T-helper 2 cell treated with Interferon-gamma antibody and Interleukin-4, amounts not matched to agents 100 ng/mL and 5 ng/mL, for 36 hours (primary cell): ENCODE measurements around the gene UTP25. TPM values are rescaled to one million over a fixed set of nuclear protein-coding genes. Genes with fewer than 3 reads are reported as not detected.

Experiments used
- intact Hi-C: fragments of 100-400 bp; cut with micrococcal nuclease; formaldehyde crosslinking; loops from one replicate; pipeline ENCODE4 v1.15.1; 2023
- total RNA-seq: library from RNA; stranded (reverse); gene quantifications from 2 replicates; pipeline ENCODE4 v1.2.3, GENCODE V29; 2022

UTP25 gene
- total RNA-seq, 1 donor from 2014 or later, result 10.7 TPM

DNA sequence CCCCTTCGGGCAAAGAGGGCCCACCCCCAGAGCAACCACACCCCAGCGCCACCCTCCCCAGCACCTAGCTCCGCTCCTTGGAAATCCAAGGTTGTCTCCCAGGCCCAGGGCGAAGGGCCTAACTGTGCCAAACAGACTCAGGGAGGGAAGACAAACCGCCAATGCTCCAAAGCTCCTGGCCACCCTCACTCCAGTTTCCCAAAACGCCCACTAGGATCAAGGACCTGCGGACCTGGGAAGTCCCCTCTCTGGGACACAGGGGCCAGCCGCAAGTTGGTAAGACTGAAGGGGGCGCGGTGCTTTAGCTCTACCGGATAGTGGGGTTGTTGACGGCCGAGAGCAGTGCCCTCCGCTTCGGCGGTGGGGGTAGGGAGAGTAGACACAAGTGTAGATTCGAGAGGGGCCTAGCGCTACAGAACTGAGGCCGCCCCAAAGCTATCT is 22.4 kb upstream of the UTP25 start:
- intact Hi-C loops, result no loop called here

DNA sequence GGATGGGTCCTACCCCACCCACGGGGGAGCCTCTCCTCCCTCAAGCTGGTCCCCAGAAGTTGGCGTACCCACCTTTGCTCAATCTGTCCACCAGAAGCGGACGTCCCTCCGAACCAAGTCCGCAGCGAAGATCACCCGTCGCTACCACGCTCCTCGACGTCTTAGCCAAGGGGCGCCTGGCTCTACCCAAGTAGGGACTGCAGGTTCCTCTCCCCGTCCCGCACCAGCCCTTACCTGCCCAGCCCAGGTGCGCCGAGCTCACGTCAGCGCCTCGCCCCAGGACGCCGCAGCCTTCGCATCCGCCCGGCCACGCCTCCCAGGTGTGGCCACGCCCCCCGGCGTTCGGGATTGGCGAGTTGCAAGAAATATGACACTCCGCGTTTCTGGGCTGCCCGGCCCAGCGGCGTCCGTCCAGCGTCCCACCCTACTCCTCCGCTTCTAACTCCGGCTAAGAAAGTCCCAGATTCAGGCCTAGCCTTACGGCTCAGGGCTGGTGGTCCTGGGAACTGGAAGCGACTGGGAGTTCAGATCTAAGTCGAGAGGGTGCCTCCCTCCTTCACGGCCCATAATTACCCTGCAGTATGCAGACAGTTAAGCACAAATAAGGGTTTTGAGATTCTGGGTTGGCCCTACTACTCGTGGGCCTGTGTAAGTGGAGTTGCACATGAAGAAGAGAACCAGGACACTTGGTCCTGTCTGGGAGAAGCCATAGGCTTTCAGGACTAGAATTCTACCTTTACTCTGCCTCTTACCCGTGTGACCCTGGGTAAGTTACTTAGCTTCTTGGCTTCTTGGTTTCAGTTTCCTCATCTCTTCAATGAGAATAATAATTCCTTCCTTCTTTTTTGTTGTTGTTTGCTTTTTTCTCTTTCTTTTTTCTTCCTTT is 21.7 kb upstream of the UTP25 start, which contains the start of gene IRF6:
Gene IRF6 (minus strand): TSS at position 268 of the 886 bp plus-strand sequence. CDS start 4,729 bp downstream, outside the sequence.
- intact Hi-C loops, result loop anchor here (2.0 kb wide), 1 partner anchor 15 kb away; no protein-coding TSS in a partner anchor

DNA sequence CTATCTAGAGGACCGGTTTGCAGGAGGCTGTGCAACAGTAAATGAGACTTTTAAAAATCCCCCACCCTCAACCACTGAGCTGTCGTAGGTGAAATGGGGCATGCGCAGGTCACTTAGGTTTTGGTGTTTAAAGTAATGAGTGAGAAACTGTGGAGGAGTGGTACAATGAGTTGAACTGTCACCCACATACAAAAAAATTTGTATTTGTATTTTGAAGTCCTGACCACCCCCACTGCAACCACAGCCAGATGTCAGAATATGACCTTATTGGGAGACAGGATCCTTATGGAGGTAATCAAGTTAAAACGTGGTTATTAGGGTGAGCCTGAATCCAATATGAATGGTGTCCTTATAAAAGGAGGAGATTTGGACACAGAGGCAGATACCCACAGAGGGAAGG is 20.3 kb upstream of the UTP25 start:
- intact Hi-C loops, result loop anchor here (2.0 kb wide), 1 partner anchor 13 kb away; no protein-coding TSS in a partner anchor

DNA sequence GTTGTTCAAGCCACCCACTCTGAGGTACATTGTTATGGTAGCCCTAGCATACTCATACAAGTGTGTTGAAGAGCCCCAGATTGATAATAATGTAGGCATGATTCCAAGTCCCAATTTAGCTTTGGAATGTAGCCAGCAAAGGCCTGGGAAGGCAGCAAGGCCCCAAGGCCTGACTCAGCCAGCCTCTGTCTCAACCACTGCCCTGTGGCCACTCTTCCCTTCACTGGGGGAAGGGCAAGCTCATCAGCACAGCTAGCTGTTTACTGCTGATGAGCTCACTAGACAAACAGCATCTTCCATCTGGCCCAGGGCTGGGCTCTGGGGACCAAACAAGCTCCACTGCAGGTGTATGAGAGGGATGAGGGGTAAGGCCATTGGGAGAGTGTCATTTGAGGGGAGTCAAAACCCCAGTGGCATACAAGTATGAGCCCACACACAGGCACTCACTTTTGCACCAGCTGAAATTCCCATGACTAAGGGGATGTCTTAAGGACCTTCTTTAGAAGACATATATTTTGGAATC is 19.7 kb upstream of the UTP25 start:
- intact Hi-C loops, result no loop called here

DNA sequence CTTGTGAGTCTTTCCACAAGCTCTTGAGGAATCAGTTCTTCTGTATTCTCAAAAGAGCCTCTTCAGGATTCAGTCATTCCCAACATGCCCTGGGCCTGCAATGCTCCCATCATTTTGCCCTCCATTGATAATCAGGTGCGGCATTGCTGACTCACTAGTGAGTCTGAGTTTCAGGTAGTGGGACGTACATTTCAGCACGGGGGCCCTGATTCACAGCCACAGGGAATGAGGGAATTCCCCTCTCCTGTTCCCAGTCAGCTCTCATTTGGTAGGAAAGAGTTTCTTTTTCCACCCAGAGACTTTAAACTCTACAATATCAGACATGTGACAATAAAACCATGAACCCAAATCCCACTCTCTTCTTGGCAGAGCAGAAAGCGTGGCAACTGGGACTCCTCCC is 18.2 kb upstream of the UTP25 start:
- intact Hi-C loops, result no loop called here

DNA sequence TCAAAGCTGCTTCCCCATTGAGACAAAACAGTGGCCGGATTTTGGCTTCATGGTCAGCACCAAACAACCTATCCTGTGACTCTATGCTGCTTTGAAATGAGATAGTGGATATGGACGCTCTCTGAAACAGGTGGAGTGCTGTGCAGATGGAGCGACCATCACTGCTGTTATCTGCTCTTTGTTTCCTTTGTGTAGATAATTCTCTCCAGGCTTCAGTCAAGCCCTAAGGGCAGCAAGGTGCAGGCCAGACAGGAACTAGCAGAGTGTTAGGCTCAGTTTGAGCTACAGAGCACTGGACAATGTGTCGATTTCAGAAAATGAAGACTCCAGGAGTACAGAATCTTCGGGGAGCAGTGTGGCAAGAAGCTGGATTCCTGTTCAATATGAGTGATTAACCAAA is 17.0 kb upstream of the UTP25 start:
- intact Hi-C loops, result no loop called here

DNA sequence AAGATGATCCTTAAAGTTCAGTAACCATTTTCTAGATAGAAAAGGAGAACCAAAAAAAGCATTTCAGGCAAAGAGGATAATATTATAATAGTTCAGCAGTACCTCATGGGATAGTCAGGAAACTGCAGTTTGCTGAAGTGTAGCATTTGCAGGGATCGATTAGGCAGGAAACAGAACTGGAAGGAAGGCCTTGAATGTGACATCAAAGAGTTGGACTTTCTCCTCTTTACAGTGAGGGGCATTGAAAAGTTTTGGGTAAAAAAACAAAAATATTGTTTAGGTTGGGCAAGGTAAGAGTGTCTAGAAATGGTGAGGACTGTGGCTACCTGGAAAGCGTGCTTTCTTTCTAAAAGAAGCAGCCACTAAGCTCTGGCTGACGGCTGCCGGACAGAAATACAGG is 13.9 kb upstream of the UTP25 start:
- intact Hi-C loops, result no loop called here

DNA sequence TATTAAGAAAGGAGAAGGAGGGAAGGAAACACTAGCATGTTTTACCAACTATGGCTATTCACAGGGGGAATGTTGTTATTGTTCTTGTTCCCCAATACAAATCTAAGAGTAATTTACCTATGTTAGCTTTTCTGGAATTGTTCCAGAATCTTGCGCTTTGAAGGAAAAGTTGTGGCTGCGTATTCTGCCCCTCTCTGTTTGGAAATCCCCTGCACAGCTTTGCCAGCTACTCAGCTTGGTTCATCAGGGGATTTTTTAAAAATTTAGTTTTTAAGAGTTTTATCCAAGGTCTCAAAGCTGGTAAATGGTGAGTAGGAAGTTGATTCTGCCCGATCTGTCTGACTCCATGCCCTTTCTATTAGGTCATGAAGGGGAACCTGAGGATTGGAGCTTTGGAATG is 12.3 kb upstream of the UTP25 start:
- intact Hi-C loops, result no loop called here

DNA sequence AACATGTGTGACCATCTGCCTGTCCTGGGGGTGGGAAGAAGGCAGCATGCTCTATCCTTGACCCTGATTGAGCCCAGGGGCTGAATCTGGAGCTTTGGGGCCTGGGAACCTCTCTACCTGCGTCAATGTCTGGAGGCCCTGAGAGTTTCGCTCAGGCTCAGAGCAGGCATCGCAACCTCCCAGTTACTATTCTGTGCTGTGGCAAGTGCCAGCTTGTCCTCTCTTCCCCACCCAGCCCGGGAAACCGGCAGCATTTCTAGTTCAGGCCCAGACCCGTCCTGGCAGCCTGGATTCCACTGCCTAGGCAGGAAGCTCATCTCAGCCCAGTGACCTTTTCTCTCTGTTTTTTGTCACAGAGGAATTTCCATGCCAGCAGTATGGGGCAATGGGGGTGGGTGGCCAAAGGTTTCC is 11.8 kb upstream of the UTP25 start:
- intact Hi-C loops, result no loop called here

DNA sequence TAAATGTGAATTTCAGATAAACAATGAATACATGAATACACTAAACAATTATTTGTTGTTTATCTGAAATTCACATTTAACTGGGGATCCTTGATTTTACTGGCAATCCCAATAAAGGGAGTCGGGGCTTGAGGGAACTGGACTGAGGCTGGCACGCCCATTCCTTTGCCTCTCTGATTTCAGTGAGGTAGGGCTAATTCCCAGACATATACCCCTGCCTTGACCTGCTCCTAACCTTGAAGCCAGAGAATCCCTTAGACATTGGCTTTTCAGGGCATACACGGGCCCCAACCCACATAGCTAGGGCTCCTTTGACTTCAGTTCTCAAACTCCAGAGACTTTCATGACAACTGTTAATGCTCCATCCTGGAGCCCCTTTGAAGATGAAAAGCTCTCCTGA is 10.8 kb upstream of the UTP25 start:
- intact Hi-C loops, result no loop called here

DNA sequence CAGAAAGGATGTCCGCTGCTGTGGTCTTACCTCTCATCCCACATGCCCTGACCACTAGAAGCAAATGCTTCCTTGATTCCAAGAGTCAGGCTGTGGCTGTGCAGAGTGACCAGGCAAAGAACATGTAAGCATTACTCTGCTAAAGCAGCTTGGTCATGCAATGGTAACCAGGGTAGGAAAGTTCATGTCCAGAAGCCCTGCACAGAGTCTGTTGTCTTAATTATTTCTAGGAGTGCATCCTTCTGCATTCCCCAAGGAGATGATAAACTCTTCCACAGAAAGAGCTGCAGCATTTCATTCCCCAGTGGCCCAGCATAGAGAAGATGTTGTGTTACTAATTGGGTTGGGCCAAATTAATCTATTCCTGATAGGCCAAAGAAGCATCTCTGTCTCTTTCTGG is 10.1 kb upstream of the UTP25 start:
- intact Hi-C loops, result no loop called here

DNA sequence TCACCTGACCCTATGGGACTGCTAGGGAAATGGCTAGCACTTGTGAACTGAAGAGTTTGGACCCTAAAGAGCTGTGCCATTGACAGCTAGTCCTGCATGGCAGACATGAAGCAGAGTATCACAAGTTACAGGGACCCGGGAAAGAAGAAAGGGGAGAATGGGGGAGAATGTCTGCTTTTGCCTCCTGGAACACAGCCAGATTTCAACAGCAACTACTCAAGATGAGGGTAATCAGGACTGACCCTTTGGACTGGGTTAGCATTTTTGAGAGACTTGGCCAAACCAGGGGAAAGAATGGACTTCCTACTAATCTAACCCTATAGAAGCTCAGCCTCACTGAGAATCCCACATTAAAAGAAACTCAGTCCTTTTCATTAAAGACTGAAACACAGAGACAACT is 8.7 kb upstream of the UTP25 start:
- intact Hi-C loops, result no loop called here

DNA sequence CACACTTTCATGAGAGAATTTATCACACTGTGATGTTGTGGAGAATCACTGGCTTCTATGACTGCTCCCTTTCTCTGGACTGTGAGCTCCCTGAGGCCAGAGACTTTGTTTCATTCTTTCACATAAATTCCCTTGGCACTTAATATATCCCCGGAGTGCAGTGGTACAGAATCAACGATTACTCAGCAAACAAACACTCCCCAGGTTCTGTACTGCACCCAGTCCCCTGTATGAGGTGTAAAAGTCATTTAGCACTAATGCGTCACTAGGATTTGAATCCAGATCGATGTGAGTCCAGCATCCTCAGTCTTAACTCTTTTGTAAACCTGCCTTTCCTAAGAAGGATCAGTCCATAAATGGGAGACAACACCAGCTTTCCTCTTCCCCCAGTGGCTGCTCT is 6.8 kb upstream of the UTP25 start:
- intact Hi-C loops, result loop anchor here (2.0 to 10.0 kb wide), 3 partner anchors 14 to 494 kb away; partner anchors contain the start of gene IRF6

DNA sequence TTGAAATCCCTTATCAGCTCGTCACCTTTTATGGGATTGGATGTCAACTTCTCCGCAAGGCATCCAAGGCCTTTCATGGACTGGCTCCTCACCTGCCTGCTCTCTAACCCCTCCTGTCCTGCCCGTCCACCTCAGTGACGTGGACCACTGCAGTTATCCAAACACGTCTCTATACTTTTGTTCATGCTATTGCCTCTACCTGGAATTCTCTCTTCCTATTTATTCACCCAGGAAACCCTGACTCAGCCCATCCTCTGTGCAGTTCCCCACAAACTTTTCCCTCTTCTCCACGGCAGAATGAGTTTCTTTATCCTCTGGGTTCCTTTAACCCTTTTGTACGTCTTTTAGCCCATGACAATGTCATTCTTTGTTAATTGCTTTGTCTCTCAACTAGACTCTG is 5.1 kb upstream of the UTP25 start:
- intact Hi-C loops, result loop anchor here (1.0 to 10.0 kb wide), 3 partner anchors 38 to 492 kb away; partner anchors contain the start of gene C1orf74

DNA sequence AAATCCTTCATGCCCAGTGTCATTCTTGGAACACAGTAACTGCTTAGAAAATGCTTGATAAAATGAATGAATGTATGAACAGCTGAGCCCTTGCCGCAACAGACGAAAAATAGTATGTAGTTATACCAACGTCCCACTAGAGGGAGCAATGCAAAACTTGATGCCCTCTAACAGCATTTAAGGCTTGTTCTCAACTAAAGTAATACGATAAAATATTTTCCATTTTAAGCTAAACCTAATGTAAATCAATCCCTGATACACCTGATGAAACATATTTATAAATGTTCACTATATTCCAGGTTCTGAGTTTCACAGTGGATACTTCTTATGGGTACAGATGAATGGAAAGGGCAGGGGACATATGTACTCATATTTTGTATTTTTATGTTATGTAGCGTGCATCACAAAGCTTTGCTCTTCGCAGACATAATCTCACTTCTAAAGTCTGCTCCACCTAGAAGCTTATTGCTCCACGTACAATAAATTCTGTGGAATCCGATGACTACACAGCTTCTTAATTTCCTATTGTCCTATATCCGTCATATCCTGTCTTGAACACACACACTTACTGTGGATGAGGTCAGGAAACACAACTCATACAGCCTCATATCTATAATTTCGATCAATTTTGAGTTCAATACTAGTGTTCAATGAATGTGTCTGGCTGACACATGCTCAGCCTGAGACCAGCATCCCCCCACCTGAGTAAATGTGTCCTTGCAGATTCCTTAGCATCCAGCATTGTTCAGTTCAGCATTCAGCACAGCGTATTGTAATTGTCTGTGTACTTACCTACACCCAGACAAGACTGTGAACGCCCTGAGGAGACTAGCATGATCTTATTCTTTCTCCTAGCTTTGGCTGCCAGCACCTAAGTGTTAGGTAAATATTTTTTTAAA is 4.4 kb upstream of the UTP25 start:
- intact Hi-C loops, result loop anchor here (1.0 to 10.0 kb wide), 3 partner anchors 39 to 491 kb away; partner anchors contain the start of gene C1orf74

DNA sequence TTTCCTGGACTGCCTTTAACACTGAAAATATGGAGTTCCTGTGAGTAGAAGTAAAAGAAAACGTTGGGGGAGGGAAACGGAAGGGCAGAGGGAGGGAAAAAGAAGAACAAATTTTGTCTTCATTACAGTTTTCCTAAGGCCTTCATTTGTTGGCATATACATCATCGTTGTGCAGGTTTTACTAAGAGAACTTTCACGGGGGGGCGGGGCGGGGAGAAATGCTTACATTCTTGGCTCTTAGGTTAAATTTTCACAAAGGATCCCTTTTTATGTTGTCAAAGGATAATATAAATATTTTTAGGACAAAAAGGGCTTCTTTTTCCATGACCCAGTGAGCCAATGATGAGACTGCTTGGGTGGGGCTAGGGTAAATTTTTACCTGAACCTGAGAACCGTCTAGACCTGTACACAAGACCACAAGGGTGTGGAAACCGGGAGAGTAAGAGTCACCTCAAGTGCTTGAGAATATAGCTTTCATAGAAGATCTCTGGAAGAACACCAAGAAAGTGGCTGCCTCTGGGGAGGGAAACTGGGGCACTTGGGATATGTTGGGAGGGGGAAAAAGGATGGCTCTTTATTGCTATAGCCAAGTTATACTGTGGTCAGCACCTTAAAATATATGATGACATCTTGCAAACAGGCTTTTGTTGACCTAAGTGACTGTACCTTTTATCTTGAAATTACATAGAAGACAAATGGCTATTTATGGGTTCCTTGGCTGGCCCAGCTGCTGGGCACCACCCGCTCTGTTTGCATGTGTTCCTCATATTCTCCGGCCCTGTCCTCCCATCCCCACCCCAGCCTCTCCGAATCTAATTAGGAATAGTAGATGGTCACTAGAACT is 2.0 kb upstream of the UTP25 start:
- intact Hi-C loops, result loop anchor here (2.0 to 10.0 kb wide), 3 partner anchors 251 to 1753 kb away; partner anchors contain the start of gene SLC30A1

DNA sequence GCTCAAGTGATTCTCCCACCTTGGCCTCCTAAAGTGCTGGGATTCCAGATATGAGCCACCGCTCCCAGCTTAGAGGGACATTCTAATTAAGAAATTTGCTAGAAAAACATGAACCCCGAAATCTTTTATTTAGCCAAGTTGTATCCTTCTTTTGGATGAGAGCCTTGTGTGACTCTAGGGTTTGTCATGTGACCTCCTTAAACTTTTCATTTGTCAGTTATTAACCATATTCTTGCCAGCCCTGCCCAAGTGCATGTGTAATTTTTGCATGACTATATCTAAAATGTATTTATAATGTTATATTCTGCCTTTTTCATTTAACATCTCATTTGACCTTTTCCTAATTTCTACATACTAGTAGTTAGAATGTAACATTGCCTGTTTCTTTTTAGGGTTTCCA is 1.9 kb downstream of the UTP25 start:
- intact Hi-C loops, result loop anchor here (10.0 kb wide), 2 partner anchors 255 to 485 kb away; no protein-coding TSS in a partner anchor

DNA sequence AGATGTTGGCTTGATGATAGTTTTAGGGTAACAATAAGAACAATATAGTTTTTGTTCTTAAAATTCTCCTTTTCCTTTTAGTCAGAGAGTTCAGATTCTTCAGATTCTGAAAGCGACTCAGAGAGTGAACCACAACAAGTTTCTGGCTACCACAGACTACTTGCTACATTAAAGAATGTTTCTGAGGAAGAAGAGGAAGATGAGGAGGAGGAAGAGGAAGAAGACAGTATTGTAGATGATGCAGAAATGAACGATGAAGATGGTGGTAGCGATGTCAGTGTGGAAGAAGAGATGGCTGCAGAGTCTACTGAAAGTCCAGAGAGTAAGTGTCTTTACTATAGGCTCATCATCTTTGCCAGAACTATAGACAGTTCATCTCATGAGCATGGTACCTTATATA is 3.0 kb downstream of the UTP25 start:
- intact Hi-C loops, result no loop called here

DNA sequence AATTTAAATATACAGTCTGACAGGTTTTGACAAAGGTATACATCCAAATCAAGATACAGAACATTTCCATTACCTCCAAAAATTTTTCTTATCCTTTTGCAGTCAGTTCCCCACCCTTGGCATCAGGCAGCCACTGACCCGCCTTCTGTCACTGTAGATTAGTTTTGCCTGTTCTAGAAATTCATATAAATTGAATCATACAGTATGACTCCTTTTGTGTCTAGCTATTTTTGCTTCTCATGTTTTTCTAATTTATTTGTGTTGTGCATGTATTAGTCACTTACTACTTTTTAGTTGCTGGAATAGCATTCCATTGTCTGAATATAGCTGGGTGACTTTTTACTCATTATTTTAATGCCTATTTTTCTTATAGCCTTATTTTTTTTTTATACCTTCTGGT is 3.8 kb downstream of the UTP25 start:
- intact Hi-C loops, result no loop called here

DNA sequence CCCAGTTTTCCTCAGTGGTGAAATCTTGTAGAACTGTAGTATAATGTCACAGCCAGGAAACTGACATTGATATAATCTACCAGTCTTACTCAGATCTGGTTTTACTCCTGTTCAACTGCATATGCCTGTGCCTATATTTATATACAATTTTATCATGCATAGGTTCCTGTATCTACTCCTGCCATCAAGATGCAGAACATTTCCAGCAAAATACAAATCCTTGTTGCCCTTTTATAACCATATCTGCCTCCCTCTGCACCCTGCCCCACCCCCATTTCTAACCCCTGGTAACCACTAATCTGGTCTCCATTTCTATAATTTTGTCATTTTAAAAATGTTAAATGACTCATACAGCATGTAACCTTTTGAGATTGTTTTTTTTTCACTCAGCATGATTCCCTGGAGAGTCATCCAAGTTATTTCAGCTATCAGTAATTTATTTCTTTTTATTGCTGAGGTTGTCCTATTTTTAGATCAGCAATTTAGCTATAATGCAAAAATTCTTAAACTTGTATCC is 8.1 kb downstream of the UTP25 start:
- intact Hi-C loops, result no loop called here
